NCI-H1694 treated with DMSO at 0.1 percent for 48 hours (cell line): Measurements from ENCODE around the gene RIPK1.
A peak's percentile ranks its signal among the peaks of the same experiment; 100 is the strongest.
"Not testable (repeated sequence)": the region's sequence is repeated elsewhere in the genome, so short reads cannot be mapped to it uniquely, and the experiment has no call there.

Experiments
- DNase-seq: peaks from one replicate; lab custom pipeline; 2025; lab: John Stamatoyannopoulos, UW

RIPK1 gene

DNA sequence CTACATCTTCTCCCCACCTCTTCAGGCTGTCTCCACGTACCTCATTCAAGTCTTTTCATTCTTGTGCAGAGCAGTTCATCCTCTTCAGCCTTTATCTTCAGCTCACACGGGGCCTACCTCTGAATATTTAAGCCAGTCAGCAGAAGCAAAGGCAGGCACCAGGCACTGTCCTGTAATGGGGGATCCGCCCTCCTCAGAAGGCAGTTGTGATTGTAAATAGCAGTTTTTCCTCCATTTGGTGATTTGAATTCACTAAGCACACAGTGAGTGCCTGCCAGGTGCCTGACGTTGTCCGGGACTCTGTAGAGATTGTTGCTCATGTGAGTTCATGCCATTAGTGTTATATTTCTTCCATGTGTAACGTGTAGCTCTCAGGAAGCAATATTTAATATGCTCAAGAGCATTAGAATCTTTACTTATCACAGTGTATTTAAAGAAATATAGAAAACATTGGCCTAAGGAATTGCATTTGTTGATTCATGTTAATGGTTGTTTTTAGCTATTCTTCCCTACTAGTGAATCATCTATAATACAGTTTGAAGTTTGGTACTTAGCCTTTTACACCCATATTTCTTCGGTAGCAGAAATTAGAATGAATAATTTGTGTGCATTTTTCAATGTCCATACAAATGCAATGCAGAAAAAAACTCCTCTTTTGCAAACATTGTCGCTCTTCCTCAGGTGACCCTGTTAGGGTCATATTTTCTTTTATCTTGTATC is 68.2 kb downstream of the RIPK1 start:
- no peak for DNase-seq

GRCh38 chr6:3137057-3137777 is 68.9 kb downstream of the RIPK1 start:
- DNase-seq: no peak

DNA sequence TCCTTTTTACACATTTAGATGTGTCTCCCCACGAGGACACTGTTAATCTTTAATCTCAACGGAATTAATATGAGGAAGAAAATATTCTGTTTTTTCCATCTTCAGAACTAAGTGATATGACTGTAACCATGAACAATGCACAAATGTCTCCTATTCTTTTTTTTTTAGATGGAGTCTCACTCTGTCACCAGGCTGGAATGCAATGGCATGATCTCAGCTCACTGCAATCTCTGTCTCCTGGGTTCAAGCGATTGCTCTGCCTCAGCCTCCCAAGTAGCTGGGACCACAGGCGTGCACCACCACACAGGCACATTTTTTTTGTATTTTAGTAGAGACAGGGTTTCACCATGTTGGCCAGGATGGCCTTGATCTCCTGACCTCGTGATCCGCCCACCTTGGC is 69.6 kb downstream of the RIPK1 start:
- not testable (repeated sequence) for DNase-seq

DNA sequence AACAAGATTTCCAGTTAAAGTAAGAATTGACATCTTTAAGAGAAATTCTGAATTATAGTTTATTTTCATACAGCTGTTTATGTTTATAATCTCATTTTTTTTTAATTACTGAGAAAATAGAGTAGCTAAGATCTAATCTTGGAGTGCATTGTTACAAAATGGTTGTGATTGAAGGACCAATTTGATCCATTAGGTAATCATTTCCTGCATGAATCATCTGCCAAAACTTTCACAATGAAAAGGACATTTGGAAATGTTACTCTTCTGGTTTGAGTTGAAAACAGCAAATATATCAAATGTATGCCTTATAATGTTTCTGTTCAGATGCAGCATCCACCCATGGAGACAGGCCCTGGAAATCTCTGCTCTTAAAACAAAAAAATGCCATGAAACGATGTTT is 70.0 kb downstream of the RIPK1 start:
- DNase-seq: no peak

- peak; percentile 57 for DNase-seq
These were observed 71.0 kb downstream of the RIPK1 start for GRCh38 chr6:3139090-3139903.

DNA sequence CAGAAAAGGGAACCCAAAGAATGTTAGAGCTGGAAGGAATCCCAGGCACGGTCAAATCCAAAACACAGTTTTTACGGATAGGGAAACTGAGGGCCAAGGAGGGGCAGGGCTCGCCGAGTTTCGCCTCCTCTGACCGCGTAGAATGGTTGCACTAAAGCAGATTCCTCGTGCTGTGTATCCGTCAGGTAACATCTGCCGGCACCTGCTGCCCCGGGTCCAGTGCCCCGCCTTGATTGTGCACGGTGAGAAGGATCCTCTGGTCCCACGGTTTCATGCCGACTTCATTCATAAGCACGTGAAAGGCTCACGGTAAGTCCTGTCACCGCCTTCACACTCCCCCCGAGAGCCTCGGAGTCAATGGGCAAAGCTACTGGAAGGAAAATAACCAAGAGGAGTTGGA is 71.9 kb downstream of the RIPK1 start:
- no peak for DNase-seq

- DNase-seq: no peak
These were observed 74.2 kb downstream of the RIPK1 start for GRCh38 chr6:3142536-3142935.

DNA sequence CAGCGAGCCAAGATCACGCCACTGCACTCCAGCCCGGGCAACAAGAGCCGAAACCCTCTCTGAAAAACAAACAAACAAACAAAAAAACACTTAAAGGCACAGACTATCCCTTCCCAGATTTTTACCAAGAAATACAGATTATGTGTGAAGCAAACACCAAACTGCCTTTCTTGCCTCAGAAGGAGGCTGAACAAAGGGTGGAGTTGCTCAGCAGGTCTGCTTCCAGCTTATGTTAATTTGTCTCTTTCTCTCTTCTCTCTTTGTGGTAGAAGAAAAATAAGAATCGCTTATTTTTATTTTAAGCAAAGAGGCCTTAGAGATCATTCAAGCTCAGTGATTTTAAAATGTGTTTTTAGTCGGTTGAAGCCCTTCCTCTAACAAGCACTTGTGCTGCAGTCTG is 74.9 kb downstream of the RIPK1 start:
- no peak for DNase-seq

GRCh38 chr6:3144571-3144970 is 76.3 kb downstream of the RIPK1 start:
- DNase-seq: no peak

GRCh38 chr6:3147914-3148757 is 79.8 kb downstream of the RIPK1 start:
- no peak for DNase-seq

DNA sequence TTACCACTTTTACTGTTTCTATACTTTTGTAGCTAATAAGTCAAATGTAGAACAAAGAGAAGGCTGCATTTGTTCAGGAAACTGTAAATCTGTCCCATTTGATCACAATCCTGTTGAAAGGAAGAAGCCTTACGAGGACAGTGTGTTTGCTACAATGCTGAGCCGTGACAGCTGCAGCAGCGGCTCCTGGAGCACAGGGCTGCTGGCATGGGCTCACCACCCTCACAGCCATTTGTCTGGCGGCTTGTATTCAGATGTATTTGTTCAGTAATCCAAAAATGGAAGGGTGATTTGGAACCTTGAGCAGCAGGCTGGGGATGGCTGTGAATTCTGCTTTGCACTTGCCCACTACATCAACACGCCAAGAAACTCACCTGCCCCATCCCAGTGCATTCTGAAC is 83.4 kb downstream of the RIPK1 start:
- DNase-seq: peak; percentile 63

- DNase-seq: no peak
These were observed 84.4 kb downstream of the RIPK1 start for GRCh38 chr6:3152689-3153088.

DNA sequence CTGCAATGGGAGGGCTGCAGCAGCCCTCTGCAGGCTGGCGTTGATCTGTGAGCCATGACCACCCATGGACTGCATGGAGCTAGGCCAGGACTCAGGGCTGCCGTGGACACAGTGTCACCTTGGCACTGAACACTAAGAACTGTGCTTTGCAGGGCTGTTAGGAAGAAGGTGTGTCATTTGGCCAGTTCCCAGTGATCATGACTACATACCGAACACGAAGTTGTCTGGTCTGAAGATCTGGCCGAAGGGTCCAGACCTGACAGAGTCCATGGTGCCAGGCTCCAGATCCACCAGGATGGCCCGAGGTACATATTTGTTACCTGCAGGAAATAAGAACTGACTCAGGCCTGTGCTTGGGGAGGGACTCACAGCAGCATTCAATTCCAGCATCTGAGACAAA is 87.1 kb downstream of the RIPK1 start:
- not testable (repeated sequence) for DNase-seq

DNA sequence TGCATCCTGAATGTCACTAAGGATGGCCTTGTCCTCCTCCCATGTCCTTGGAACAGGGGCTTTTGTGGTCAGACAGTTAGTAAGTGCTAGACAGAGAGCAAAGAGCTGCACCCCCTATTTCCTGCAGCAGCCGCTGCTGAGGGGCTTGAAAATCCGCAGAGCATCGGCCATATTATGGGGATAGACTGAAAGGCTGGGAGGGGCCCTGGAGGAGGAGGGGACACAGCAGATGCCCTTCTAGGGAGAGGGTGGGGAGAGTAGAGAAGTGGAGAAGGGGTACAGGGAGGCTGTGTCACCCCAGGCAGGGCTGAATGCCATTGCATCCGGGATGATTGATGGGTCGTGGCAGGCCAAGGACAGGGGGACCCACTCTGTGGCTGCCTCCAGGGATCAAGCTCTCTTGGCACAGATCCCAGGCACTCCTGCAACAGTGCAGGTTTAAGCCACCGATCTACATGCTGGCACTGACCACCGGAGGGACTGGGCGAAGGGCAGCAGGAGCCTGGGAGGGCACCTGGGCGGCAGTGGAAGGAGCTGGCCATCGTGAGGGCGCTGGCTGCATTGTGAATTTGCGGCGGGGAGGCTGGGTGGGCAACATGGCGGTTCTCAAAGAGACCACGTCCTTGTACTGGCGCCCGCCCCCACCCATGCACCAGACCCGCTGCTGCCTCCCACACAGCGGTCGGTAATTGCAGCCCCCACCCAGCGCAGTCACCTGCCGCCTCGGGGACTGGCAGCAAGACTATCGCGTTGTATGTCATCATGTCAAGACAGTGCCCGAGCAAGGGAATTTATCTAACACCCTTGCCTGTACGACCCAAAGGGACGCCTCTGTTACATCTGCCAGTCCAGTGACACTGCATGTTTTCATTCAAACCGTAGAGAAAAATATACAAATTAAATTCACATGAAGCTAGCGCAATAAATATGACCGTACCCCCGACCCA is 88.2 kb downstream of the RIPK1 start:
- peak; percentile 12 for DNase-seq

GRCh38 chr6:3157131-3157933 is 89.0 kb downstream of the RIPK1 start, which contains the start of gene TUBB2A:
Gene TUBB2A (minus strand): TSS chr6:3157544. CDS start chr6:3157463, 81 bp downstream.
- DNase-seq: peak; percentile 27

- no peak for DNase-seq
These were observed 91.8 kb downstream of the RIPK1 start for GRCh38 chr6:3159805-3160781.

- DNase-seq: no peak
These were observed 93.8 kb downstream of the RIPK1 start for GRCh38 chr6:3162067-3162497.

GRCh38 chr6:3162565-3163247 is 94.4 kb downstream of the RIPK1 start:
- peak; percentile 55 for DNase-seq
